H1 (cell line): ENCODE data around the gene ZNF469. TPM values are rescaled to one million over a fixed set of nuclear protein-coding genes. Genes with fewer than 3 reads are reported as not detected.

ENCODE experiments used
- polyA plus RNA-seq, 7 experiments: library from polyadenylated mRNA; depleted of rRNA in 3 of 7; stranded (reverse) in 5 of 7; unstranded in 2 of 7; fragments of >200 nt in 5 of 7; fragments of 200-250 nt in 2 of 7; gene quantifications; 1 replicate in 5 of 7; 2 replicates in 1 of 7; 4 replicates in 1 of 7; pipeline versions ENCODE4 v1.2.1 to v1.2.3, GENCODE V29; 2011 to 2013; ENCODE audit warnings: missing spikeins in 2 of 7, mixed read lengths in 2 of 7
- total RNA-seq: library from RNA; stranded (reverse); fragmentation: NEBNext Ultra II Directional; extraction: Animal tissue kit (Norgen Biotek cat#: 25700); gene quantifications from 2 replicates; pipeline ENCODE4 v1.2.1, GENCODE V29; 2021
- TF ChIP-seq, protein P1 (sequence below): IDR thresholded peaks from 2 replicates; pipeline ENCODE4 v1.6.1; 2011; ENCODE audit warnings: low read length, improper control_type of control experiment

ZNF469 gene
- total and polyA plus RNA-seq, 2 of the 8 experiments (the other 6 are each of a cell fraction or from before 2014, with no cell fraction given), result 0.30 to 1.8 TPM

DNA sequence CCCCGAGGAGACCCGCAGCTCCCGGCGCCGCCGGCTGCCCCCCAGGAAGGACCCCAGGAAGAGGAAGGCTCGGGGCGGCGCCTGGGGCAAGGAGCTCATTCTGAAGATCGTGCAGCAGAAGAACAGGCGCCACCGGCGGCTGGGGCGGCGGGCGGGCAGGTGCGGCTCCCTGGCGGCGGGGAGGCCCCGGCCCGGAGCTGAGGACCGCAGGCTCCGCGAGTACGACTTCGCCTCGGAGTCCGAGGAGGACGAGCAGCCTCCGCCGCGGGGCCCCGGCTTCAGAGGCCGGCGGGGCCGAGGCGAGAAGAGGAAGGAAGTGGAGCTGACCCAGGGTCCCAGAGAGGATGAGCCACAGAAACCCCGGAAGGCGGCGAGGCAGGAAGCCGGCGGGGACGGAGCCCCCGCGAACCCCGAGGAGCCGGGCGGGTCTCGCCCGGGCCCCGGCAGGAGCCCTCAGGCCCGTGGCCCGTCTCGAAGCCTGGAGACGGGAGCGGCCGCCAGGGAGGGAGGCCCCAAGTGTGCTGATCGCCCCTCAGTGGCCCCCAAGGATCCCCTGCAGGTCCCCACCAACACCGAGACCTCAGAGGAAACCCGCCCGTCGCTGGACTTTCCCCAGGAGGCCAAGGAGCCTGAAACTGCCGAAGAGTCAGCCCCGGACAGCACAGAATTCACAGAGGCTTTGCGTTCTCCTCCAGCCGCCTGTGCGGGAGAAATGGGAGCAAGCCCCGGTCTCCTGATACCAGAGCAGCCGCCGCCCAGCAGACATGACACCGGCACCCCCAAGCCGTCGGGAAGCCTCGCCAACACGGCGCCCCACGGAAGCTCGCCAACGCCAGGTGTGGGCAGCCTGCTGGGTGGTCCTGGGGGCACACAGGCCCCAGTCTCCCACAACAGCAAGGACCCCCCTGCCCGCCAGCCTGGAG is 48.0 kb downstream of the ZNF469 start (continued):
- TF ChIP-seq, protein P1, sequence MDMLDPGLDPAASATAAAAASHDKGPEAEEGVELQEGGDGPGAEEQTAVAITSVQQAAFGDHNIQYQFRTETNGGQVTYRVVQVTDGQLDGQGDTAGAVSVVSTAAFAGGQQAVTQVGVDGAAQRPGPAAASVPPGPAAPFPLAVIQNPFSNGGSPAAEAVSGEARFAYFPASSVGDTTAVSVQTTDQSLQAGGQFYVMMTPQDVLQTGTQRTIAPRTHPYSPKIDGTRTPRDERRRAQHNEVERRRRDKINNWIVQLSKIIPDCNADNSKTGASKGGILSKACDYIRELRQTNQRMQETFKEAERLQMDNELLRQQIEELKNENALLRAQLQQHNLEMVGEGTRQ, result no peak
